ENCODE measurements around the gene SPATA3. TPM values are rescaled to one million over a fixed set of nuclear protein-coding genes. Genes with fewer than 3 reads are reported as not detected.
A peak's percentile ranks its signal among the peaks of the same experiment; 100 is the strongest.
"Not testable (repeated sequence)": the region's sequence is repeated elsewhere in the genome, so short reads cannot be mapped to it uniquely, and the experiment has no call there.

Gene SPATA3
- total RNA-seq, 2 donors from 2014 or later, result not detected

DNA sequence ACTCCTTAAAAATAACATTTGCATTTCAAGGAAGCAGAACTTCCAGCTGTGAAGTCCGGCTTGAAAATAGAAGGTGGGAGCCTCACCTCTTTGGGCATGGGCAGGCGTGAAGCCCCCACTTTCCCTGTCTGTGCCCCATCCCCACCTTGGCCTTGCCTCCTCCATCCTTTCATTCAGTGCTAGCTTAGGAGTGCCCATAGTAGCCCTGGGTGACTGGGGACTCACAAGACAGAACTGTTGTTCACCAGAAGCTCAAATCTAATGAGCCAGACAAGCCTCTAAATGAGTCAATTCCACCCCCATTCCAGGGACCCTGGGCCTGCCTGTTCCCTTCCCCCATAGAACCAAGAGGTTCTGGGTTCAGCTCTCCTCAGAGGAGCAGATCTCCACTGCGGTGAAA lies 20.0 kb downstream of the SPATA3 start:
- TF ChIP-seq, protein P1, sequence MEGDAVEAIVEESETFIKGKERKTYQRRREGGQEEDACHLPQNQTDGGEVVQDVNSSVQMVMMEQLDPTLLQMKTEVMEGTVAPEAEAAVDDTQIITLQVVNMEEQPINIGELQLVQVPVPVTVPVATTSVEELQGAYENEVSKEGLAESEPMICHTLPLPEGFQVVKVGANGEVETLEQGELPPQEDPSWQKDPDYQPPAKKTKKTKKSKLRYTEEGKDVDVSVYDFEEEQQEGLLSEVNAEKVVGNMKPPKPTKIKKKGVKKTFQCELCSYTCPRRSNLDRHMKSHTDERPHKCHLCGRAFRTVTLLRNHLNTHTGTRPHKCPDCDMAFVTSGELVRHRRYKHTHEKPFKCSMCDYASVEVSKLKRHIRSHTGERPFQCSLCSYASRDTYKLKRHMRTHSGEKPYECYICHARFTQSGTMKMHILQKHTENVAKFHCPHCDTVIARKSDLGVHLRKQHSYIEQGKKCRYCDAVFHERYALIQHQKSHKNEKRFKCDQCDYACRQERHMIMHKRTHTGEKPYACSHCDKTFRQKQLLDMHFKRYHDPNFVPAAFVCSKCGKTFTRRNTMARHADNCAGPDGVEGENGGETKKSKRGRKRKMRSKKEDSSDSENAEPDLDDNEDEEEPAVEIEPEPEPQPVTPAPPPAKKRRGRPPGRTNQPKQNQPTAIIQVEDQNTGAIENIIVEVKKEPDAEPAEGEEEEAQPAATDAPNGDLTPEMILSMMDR (IDR thresholded peaks at IDR 0.05), result no peak
- TF ChIP-seq POLR2A (IDR thresholded peaks at IDR 0.05), result no peak
- intact Hi-C loops (cut with DNase I), result no loop called here
- WGBS, 2 donors, result 84 to 85% methylated on average over 3 of the region's 3 CpGs
- ATAC-seq, result no peak
- H3K36me3 ChIP-seq (replicated peaks in 1 of 2; ENCODE audit: insufficient read depth in 1 of 2, low read depth in 2 of 2), result no peaks in the 10 kb centered on the region
- no peak for DNase-seq
- no peaks in the 10 kb centered on the region for H3K9me3 ChIP-seq
- H3K27me3 ChIP-seq, result no peaks in the 10 kb centered on the region
- H3K4me1 ChIP-seq, result peaks cover 10% of the 10 kb centered on the region
- H3K27ac ChIP-seq, result no peak overlapping the region
- H3K4me3 ChIP-seq, result no peak overlapping the region

- no peak for ATAC-seq
- intact Hi-C loops (cut with DNase I), result no loop called here
- Histone ChIP-seq H3K27me3 (no peaks in the 10 kb centered on the region), H3K27ac (no peak overlapping the region), H3K9me3 (no peaks in the 10 kb centered on the region), H3K4me1 (peaks cover 8% of the 10 kb centered on the region), H3K4me3 (no peak overlapping the region), H3K36me3 (replicated peaks in 1 of 2; ENCODE audit: insufficient read depth in 1 of 2, low read depth in 2 of 2) (no peaks in the 10 kb centered on the region)
- no peak for TF ChIP-seq POLR2A (IDR thresholded peaks at IDR 0.05)
- TF ChIP-seq, protein P1 (IDR thresholded peaks at IDR 0.05), result no peak
- WGBS, 2 donors, result 60 to 61% methylated on average over 6 of the region's 6 CpGs
- no peak for DNase-seq
Measured at GRCh38 chr2:231016566-231017230, 20.8 kb downstream of the SPATA3 start.

GRCh38 chr2:231017231-231017598 lies 21.3 kb downstream of the SPATA3 start:
- H3K4me3 ChIP-seq, result no peak overlapping the region
- no peaks in the 10 kb centered on the region for H3K27me3 ChIP-seq
- no peaks in the 10 kb centered on the region for H3K36me3 ChIP-seq (replicated peaks in 1 of 2; ENCODE audit: insufficient read depth in 1 of 2, low read depth in 2 of 2)
- 21 to 25% methylated on average over 4 of the region's 4 CpGs for WGBS, 2 donors
- peaks cover 3% of the 10 kb centered on the region for H3K4me1 ChIP-seq
- intact Hi-C loops (cut with DNase I), result no loop called here
- DNase-seq (no peak), ATAC-seq (peak; percentile 9)
- no peaks in the 10 kb centered on the region for H3K9me3 ChIP-seq
- no peak overlapping the region for H3K27ac ChIP-seq
- TF ChIP-seq, protein P1 (IDR thresholded peaks at IDR 0.05), result no peak
- TF ChIP-seq POLR2A (IDR thresholded peaks at IDR 0.05), result no peak

- Histone ChIP-seq H3K27ac (no peak overlapping the region), H3K9me3 (no peaks in the 10 kb centered on the region), H3K4me3 (no peak overlapping the region), H3K4me1 (no peaks in the 10 kb centered on the region), H3K27me3 (no peaks in the 10 kb centered on the region), H3K36me3 (replicated peaks in 1 of 2; ENCODE audit: insufficient read depth in 1 of 2, low read depth in 2 of 2) (no peaks in the 10 kb centered on the region)
- no peak for TF ChIP-seq POLR2A (IDR thresholded peaks at IDR 0.05)
- TF ChIP-seq, protein P1 (IDR thresholded peaks at IDR 0.05), result no peak
- intact Hi-C loops (cut with DNase I), result no loop called here
- DNase-seq (no peak), ATAC-seq (no peak)
- WGBS, 2 donors, result 90 to 96% methylated on average over 2 to 3 of the region's 3 CpGs
Measured at GRCh38 chr2:231018184-231018583, 22.3 kb downstream of the SPATA3 start.

DNA sequence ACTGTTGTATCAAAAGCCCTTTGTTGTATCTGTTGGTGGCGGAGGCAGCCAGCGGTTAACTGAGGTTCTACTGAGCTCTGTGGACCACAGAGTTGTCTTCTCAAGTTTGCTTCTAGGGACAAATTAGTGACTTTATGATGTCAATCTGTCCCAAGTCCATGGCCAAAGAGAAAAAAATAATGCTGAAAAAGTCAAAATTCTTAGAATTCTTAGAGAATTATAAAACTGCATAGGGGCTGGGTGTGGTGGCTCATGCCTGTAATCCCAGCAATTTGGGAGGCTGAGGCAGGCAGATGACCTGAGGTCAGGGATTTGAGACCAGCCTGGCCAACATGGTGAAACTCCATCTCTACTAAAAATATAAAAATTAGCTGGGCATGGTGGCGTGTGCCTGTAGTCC lies 29.1 kb downstream of the SPATA3 start:
- H3K27ac ChIP-seq; intact Hi-C loops (cut with DNase I); H3K4me3 ChIP-seq: not testable (repeated sequence)

More for the DNA sequence above, 29.1 kb downstream of the SPATA3 start:
- not testable (repeated sequence) for DNase-seq; H3K9me3 ChIP-seq; H3K36me3 ChIP-seq (replicated peaks in 1 of 2; ENCODE audit: insufficient read depth in 1 of 2, low read depth in 2 of 2); ATAC-seq; H3K4me1 ChIP-seq; H3K27me3 ChIP-seq
- WGBS, 2 donors, result 88 to 89% methylated on average over 3 of the region's 3 CpGs
